Activated CD4-positive, alpha-beta memory T cell treated with anti-CD3 and anti-CD28 coated beads for 36 hours (primary cell): ENCODE data around the gene CTNNA3. TPM values are rescaled to one million over a fixed set of nuclear protein-coding genes. Genes with fewer than 3 reads are reported as not detected.

Experiments
- CTCF ChIA-PET: fragments of 350-600 bp; sonication (Branson Sonifier 250); formaldehyde crosslinking; loops from one replicate; lab custom pipeline; 2021; ENCODE audit warnings: antibody characterized with exemption, inconsistent platforms; lab: Charles Lee
- POLR2A ChIA-PET: fragments of 350-600 bp; sonication (Branson Sonifier 250); formaldehyde crosslinking; loops from one replicate; lab custom pipeline; 2021; ENCODE audit warnings: antibody characterized with exemption; lab: Charles Lee
- DNase-seq: peaks from one replicate; pipeline ENCODE4 v3.0.0-alpha.2; 2020
- H3K27ac Mint-ChIP-seq: one replicate; pipeline ENCODE4 v1.8.0; 2021; ENCODE audit warnings: mixed read lengths
- H3K27me3 Mint-ChIP-seq: one replicate; pipeline ENCODE4 v1.8.0; 2021; ENCODE audit warnings: mixed read lengths
- H3K36me3 Mint-ChIP-seq: one replicate; pipeline ENCODE4 v1.8.0; 2021; ENCODE audit warnings: mixed read lengths
- H3K4me1 Mint-ChIP-seq: one replicate; pipeline ENCODE4 v1.8.0; 2021; ENCODE audit warnings: low read depth, mixed read lengths
- H3K4me3 Mint-ChIP-seq: one replicate; pipeline ENCODE4 v1.8.0; 2021; ENCODE audit warnings: mild to moderate bottlenecking, mixed read lengths
- H3K9me3 Mint-ChIP-seq: one replicate; pipeline ENCODE4 v1.8.0; 2021; ENCODE audit warnings: mixed read lengths
- intact Hi-C: fragments of 100-400 bp; cut with micrococcal nuclease; formaldehyde crosslinking; loops from one replicate; pipeline ENCODE4 v1.15.1; 2023
- total RNA-seq, 2 experiments: library from RNA; stranded (reverse); gene quantifications; one replicate each; pipeline ENCODE4 v1.2.3, GENCODE V29; 2021

Gene CTNNA3
- total RNA-seq, 2 experiments from 2014 or later, result not detected

GRCh38 chr10:66639371-66639770, 1056.6 kb downstream of the CTNNA3 start:
- no peak for DNase-seq
- H3K9me3 Mint-ChIP-seq, result no peaks in the 10 kb centered on the region
- no peaks in the 10 kb centered on the region for H3K4me1 Mint-ChIP-seq
- ChIA-PET CTCF (no interaction called here), POLR2A (no interaction called here)
- no peak overlapping the region for H3K4me3 Mint-ChIP-seq
- H3K27ac Mint-ChIP-seq, result no peak overlapping the region
- H3K36me3 Mint-ChIP-seq, result no peaks in the 10 kb centered on the region
- H3K27me3 Mint-ChIP-seq, result no peaks in the 10 kb centered on the region
- intact Hi-C loops, result no loop called here

DNA sequence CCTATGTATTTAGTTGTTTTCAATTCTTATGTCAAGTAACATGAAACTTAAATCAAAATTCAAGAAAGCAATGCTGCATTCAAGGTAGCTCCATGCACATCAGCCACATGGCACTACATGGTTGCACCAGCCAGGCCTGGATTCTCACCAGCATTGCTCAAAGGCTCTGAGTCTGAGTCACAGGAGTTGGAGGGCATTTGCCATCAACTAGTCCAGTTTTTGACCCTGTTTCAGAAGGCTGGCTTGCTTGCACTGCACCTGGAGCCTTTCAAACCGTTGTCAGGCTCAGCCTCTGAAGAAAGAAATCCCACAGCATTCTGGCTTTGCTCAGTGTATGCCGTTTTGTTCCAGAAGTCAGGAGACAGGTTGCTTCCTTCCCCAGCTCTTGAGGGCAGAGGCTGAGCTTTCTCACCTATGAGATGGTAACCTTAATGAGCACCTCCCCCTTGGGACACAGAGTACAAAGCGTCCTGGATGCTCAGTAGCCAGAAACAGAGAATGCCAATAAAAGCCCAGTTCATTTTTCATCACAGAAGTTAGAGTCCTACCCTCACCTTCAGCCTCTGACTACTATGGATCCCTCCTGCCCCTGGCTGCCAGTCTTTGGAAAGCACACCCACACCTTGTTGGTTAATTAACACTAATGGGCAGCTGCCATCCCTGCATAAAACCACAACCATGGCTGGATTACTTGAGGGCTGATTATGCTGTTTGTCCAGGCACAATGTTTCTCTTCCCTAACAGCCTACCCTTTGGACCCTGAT, 1058.5 kb downstream of the CTNNA3 start:
- H3K36me3 Mint-ChIP-seq, result no peaks in the 10 kb centered on the region
- no peaks in the 10 kb centered on the region for H3K27me3 Mint-ChIP-seq
- CTCF ChIA-PET, result no interaction called here
- H3K9me3 Mint-ChIP-seq, result no peaks in the 10 kb centered on the region
- no peaks in the 10 kb centered on the region for H3K4me1 Mint-ChIP-seq
- POLR2A ChIA-PET, result no interaction called here
- no peak overlapping the region for H3K4me3 Mint-ChIP-seq
- intact Hi-C loops, result no loop called here
- H3K27ac Mint-ChIP-seq, result no peak overlapping the region
- no peak for DNase-seq

DNA sequence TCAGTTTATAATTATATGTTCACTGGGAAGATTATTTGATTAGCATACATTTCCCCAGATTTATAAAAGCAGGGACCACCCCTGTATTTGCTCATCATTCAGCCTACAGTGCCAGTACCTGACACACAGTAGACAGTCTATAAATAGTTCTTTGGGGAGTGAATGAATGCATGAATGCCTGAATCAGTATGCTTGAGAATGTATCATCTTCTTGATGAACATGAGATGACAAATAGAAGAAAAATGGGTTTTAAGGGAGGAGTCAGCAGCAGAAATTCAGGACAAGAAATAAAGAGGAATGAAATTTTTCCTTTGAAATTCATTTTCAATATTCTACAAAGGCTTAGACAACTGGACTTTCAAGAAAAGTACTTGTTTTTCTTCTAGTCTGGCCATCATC, 1066.0 kb downstream of the CTNNA3 start:
- H3K4me1 Mint-ChIP-seq, result no peaks in the 10 kb centered on the region
- no peaks in the 10 kb centered on the region for H3K9me3 Mint-ChIP-seq
- H3K27ac Mint-ChIP-seq, result no peak overlapping the region
- ChIA-PET POLR2A (no interaction called here), CTCF (no interaction called here)
- no peak for DNase-seq
- no peaks in the 10 kb centered on the region for H3K27me3 Mint-ChIP-seq
- intact Hi-C loops, result no loop called here
- no peak overlapping the region for H3K4me3 Mint-ChIP-seq
- no peaks in the 10 kb centered on the region for H3K36me3 Mint-ChIP-seq

DNA sequence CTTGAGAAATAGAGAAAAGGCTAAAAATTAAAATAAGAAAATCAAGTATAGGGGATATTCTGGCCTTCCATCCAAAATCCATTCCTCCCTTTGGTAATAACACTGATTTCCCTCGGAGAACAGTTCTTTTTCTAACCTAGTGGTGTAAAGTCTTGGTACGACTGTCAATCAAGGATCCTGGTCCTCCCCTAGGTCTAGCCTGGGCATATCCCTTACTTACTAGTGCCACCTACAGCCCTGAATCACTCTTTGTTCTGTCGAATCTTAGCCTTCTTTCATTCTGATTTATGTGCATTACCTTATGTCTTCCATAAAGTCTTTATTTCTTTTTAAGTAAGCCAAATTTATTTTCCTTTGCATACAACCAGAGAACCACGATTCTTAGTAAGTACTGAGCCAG, 1068.8 kb downstream of the CTNNA3 start:
- POLR2A ChIA-PET, result no interaction called here
- CTCF ChIA-PET, result no interaction called here
- Mint-ChIP-seq H3K27me3 (no peaks in the 10 kb centered on the region), H3K9me3 (no peaks in the 10 kb centered on the region), H3K4me1 (no peaks in the 10 kb centered on the region), H3K4me3 (no peak overlapping the region), H3K27ac (no peak overlapping the region), H3K36me3 (no peaks in the 10 kb centered on the region)
- intact Hi-C loops, result no loop called here
- DNase-seq, result no peak

- no peak overlapping the region for H3K4me3 Mint-ChIP-seq
- intact Hi-C loops, result no loop called here
- H3K4me1 Mint-ChIP-seq, result no peaks in the 10 kb centered on the region
- H3K27me3 Mint-ChIP-seq, result no peaks in the 10 kb centered on the region
- no peak overlapping the region for H3K27ac Mint-ChIP-seq
- ChIA-PET POLR2A (no interaction called here), CTCF (no interaction called here)
- no peak for DNase-seq
- H3K9me3 Mint-ChIP-seq, result no peaks in the 10 kb centered on the region
- no peaks in the 10 kb centered on the region for H3K36me3 Mint-ChIP-seq
Measured at GRCh38 chr10:66625709-66626590, 1070.0 kb downstream of the CTNNA3 start.

DNA sequence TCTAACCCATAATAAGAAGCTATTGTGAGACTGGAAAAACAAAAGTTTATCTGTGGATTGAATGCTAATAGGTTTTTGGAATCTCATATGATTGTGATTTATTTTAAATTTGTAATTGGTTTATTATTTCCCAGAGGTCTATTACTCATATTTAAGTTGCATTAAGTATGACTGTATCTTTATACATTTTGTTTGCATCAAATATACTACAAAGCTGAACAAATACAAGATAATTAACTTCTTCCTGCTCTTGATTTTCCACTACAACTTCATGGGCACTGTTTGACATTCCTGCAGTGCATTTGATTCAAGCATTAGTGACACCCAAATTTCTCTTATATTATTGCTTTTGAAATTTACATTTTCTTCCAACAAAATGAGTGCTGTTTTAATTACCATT, 1073.9 kb downstream of the CTNNA3 start:
- Mint-ChIP-seq H3K4me1 (no peaks in the 10 kb centered on the region), H3K4me3 (no peak overlapping the region), H3K27me3 (no peaks in the 10 kb centered on the region), H3K27ac (no peak overlapping the region), H3K36me3 (no peaks in the 10 kb centered on the region), H3K9me3 (no peaks in the 10 kb centered on the region)
- ChIA-PET CTCF (no interaction called here), POLR2A (no interaction called here)
- no peak for DNase-seq
- intact Hi-C loops, result no loop called here

- DNase-seq, result no peak
- no peak overlapping the region for H3K27ac Mint-ChIP-seq
- peaks cover 30% of the 10 kb centered on the region for H3K9me3 Mint-ChIP-seq
- no peaks in the 10 kb centered on the region for H3K36me3 Mint-ChIP-seq
- POLR2A ChIA-PET, result no interaction called here
- H3K27me3 Mint-ChIP-seq, result no peaks in the 10 kb centered on the region
- no peak overlapping the region for H3K4me3 Mint-ChIP-seq
- H3K4me1 Mint-ChIP-seq, result no peaks in the 10 kb centered on the region
- CTCF ChIA-PET, result no interaction called here
- intact Hi-C loops, result no loop called here
Measured at GRCh38 chr10:66604195-66604594, 1091.8 kb downstream of the CTNNA3 start.

- Mint-ChIP-seq H3K9me3 (peaks cover 11% of the 10 kb centered on the region), H3K27ac (no peak overlapping the region), H3K4me1 (no peaks in the 10 kb centered on the region), H3K27me3 (no peaks in the 10 kb centered on the region), H3K4me3 (no peak overlapping the region), H3K36me3 (no peaks in the 10 kb centered on the region)
- DNase-seq, result no peak
- CTCF ChIA-PET, result no interaction called here
- POLR2A ChIA-PET, result no interaction called here
- intact Hi-C loops, result no loop called here
Measured at GRCh38 chr10:66591865-66592264, 1104.1 kb downstream of the CTNNA3 start.

- no peak overlapping the region for H3K27ac Mint-ChIP-seq
- no peaks in the 10 kb centered on the region for H3K4me1 Mint-ChIP-seq
- no peak overlapping the region for H3K4me3 Mint-ChIP-seq
- intact Hi-C loops, result no loop called here
- ChIA-PET CTCF (no interaction called here), POLR2A (no interaction called here)
- H3K36me3 Mint-ChIP-seq, result no peaks in the 10 kb centered on the region
- no peaks in the 10 kb centered on the region for H3K27me3 Mint-ChIP-seq
- H3K9me3 Mint-ChIP-seq, result peaks cover 4% of the 10 kb centered on the region
- no peak for DNase-seq
Measured at GRCh38 chr10:66587680-66588050, 1108.3 kb downstream of the CTNNA3 start.

DNA sequence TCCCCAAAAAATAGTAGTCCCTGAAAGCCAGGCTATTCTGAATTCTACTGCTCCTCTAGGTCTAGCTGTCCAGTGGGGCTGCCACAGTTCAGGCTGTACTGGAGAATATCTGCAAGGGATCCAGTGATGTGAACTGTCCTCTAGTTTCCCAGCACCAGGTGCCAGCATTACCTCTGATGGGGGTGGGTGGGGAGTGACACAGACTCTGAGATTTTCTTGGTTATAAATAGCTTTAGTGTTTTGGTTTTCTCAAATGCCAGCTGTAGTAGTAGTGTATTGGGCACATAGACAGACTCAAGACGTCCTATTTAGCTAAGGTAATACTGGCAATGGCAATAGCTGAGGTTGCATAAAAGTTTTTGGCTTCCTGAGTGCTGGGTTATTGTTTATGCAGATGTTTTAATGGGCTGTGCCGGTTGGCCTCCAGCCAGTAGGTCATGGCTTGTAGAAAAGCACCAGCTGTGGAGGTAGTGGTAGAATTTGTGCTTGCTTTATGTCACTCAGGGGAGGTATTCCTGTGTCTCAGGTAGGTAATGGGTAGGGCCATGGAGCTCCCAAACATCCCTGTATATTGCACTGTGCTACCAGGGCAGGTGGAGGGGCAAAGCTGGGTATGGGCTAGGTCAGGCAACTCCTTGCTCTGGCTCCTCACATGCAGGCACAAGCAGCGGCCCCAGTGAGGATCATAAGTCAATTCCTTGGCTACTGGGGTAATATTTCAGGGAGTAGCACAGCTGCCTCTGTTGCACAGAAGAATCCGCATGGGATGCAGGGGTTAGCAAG, 1108.9 kb downstream of the CTNNA3 start:
- CTCF ChIA-PET, result no interaction called here
- POLR2A ChIA-PET, result no interaction called here
- H3K27ac Mint-ChIP-seq, result no peak overlapping the region
- no peaks in the 10 kb centered on the region for H3K36me3 Mint-ChIP-seq
- H3K27me3 Mint-ChIP-seq, result no peaks in the 10 kb centered on the region
- H3K4me1 Mint-ChIP-seq, result no peaks in the 10 kb centered on the region
- no peak for DNase-seq
- H3K4me3 Mint-ChIP-seq, result no peak overlapping the region
- peaks cover 4% of the 10 kb centered on the region for H3K9me3 Mint-ChIP-seq
- intact Hi-C loops, result no loop called here

DNA sequence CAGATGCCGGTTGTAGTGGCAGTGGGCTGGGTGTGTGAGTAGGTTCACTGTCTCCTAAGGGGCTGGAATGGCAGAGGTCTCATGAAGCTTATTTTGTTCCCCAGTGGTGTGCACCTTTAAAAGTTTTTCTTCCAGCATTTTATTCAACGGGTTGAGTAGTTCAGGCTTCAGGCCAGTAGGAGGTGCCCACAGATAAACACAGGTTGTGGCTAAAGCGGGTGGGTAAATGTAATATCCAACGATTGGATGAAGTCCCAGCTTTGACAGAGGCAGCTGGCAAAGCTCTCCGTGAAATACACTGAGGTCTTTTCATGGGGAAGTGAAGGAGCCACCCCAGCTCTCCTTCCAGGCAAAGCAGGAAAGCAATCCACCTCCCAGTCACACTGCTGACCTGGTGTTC, 1109.9 kb downstream of the CTNNA3 start:
- POLR2A ChIA-PET, result no interaction called here
- H3K4me3 Mint-ChIP-seq, result no peak overlapping the region
- no peaks in the 10 kb centered on the region for H3K27me3 Mint-ChIP-seq
- CTCF ChIA-PET, result no interaction called here
- intact Hi-C loops, result no loop called here
- H3K27ac Mint-ChIP-seq, result no peak overlapping the region
- H3K9me3 Mint-ChIP-seq, result peaks cover 7% of the 10 kb centered on the region
- no peaks in the 10 kb centered on the region for H3K36me3 Mint-ChIP-seq
- no peaks in the 10 kb centered on the region for H3K4me1 Mint-ChIP-seq
- DNase-seq, result no peak

- POLR2A ChIA-PET, result no interaction called here
- intact Hi-C loops, result no loop called here
- no peak for DNase-seq
- H3K9me3 Mint-ChIP-seq, result peaks cover 8% of the 10 kb centered on the region
- H3K4me3 Mint-ChIP-seq, result no peak overlapping the region
- no peak overlapping the region for H3K27ac Mint-ChIP-seq
- H3K36me3 Mint-ChIP-seq, result no peaks in the 10 kb centered on the region
- H3K4me1 Mint-ChIP-seq, result no peaks in the 10 kb centered on the region
- H3K27me3 Mint-ChIP-seq, result no peaks in the 10 kb centered on the region
- CTCF ChIA-PET, result no interaction called here
Measured at GRCh38 chr10:66575251-66575855, 1120.6 kb downstream of the CTNNA3 start.
